Liver (tissue), 9 donors: ENCODE measurements around the gene KDM5B. TPM values are rescaled to one million over a fixed set of nuclear protein-coding genes. Genes with fewer than 3 reads are reported as not detected.

Source experiments
- DNase-seq: peaks from one replicate; pipeline ENCODE4 v3.0.0-alpha.2; 2017; ENCODE audit warnings: low spot score
- H3K27ac ChIP-seq, 2 donors: one replicate each; pipeline ENCODE4 v1.7.0; 2013; ENCODE audit warnings: inconsistent platforms in 2 of 2, low read length in 2 of 2, control low read depth in 1 of 2, low read depth in 1 of 2, mild to moderate bottlenecking in 1 of 2
- H3K27me3 ChIP-seq, 4 donors: one replicate each; pipeline versions ENCODE4 v1.6.1 to v1.7.0; 2013; ENCODE audit warnings: low read length in 3 of 4, inconsistent platforms in 1 of 4, mild to moderate bottlenecking in 1 of 4, moderate library complexity in 1 of 4; ENCODE audit not compliant: control insufficient read depth in 4 of 4, insufficient read depth in 4 of 4
- H3K36me3 ChIP-seq, 4 donors: one replicate each; pipeline versions ENCODE4 v1.6.1 to v1.7.0; 2013; ENCODE audit warnings: low read length in 3 of 4, mild to moderate bottlenecking in 3 of 4, low read depth in 1 of 4, moderate library complexity in 1 of 4; ENCODE audit not compliant: control insufficient read depth in 4 of 4, insufficient read depth in 3 of 4
- H3K4me1 ChIP-seq, 4 donors: one replicate each; pipeline versions ENCODE4 v1.6.1 to v1.7.0; 2013; ENCODE audit warnings: low read length in 3 of 4, mild to moderate bottlenecking in 3 of 4, moderate library complexity in 1 of 4; ENCODE audit not compliant: control insufficient read depth in 4 of 4, insufficient read depth in 4 of 4
- H3K4me3 ChIP-seq, 3 donors: one replicate each; pipeline versions ENCODE4 v1.6.1 to v1.7.0; 2013; ENCODE audit warnings: low read length in 3 of 3, control low read depth in 1 of 3, low read depth in 1 of 3, mild to moderate bottlenecking in 1 of 3
- H3K9ac ChIP-seq, 2 donors: one replicate each; pipeline ENCODE4 v1.7.0; 2013; ENCODE audit warnings: low read length in 2 of 2, mild to moderate bottlenecking in 2 of 2, moderate library complexity in 2 of 2, control low read depth in 1 of 2, low read depth in 1 of 2
- H3K9me3 ChIP-seq, 4 donors: one replicate each; pipeline versions ENCODE4 v1.6.1 to v1.7.0; 2013; ENCODE audit warnings: low read length in 3 of 4; ENCODE audit not compliant: control insufficient read depth in 4 of 4
- FOXA1 ChIP-seq: IDR thresholded peaks from 2 replicates; pipeline ENCODE4 v1.6.1; 2016; ENCODE audit warnings: antibody characterized with exemption
- FOXA2 ChIP-seq: IDR thresholded peaks from 2 replicates; pipeline ENCODE4 v1.6.1; 2016; ENCODE audit warnings: antibody characterized with exemption
- GABPA ChIP-seq, 2 donors: IDR thresholded peaks in 1 of 2; conservative IDR thresholded peaks in 1 of 2; 2 replicates each; pipeline ENCODE4 v1.6.1; 2016; ENCODE audit warnings: antibody characterized with exemption in 2 of 2, mild to moderate bottlenecking in 1 of 2, moderate library complexity in 1 of 2
- HNF4A ChIP-seq, 2 donors: conservative IDR thresholded peaks; 2 replicates each; pipeline ENCODE4 v1.6.1; 2016; ENCODE audit warnings: antibody characterized with exemption in 2 of 2, mild to moderate bottlenecking in 2 of 2
- MAX ChIP-seq: IDR thresholded peaks from 2 replicates; pipeline ENCODE4 v1.6.1; 2016; ENCODE audit warnings: antibody characterized with exemption
- NR2F2 ChIP-seq: IDR thresholded peaks from 2 replicates; pipeline ENCODE4 v1.6.1; 2016; ENCODE audit warnings: antibody characterized with exemption
- RXRA ChIP-seq, 2 donors: IDR thresholded peaks; 2 replicates each; pipeline ENCODE4 v1.6.1; 2017 to 2018; ENCODE audit warnings: antibody characterized with exemption in 2 of 2, mild to moderate bottlenecking in 1 of 2
- YY1 ChIP-seq: IDR thresholded peaks from 2 replicates; pipeline ENCODE4 v1.6.1; 2016; ENCODE audit warnings: antibody characterized with exemption, mild to moderate bottlenecking
- WGBS: extraction: QIAGEN DNeasy Blood & Tissue Kit; methylation state at CpG from one replicate; pipeline ENCODE4 v1.1.7; 2013; 5-methylcytosine and 5-hydroxymethylcytosine counted together
- polyA plus RNA-seq, 2 donors: library from polyadenylated mRNA; stranded (reverse) in 1 of 2; unstranded in 1 of 2; fragments of 200-250 nt in 1 of 2; fragments of >200 nt in 1 of 2; fragmentation: Nextera tagmentation in 1 of 2; extraction: Ambion mirVana in 1 of 2; gene quantifications; one replicate each; pipeline versions ENCODE4 v1.2.1 to v1.2.3, GENCODE V29; 2013 to 2015
- total RNA-seq, 2 donors: library from RNA; depleted of rRNA; stranded (reverse); fragments of >200 nt; gene quantifications; one replicate each; pipeline ENCODE4 v1.2.3, GENCODE V29; 2014
- TF ChIP-seq, protein P1 (sequence below): IDR thresholded peaks from 2 replicates; pipeline ENCODE4 v1.6.1; 2016; ENCODE audit warnings: antibody characterized with exemption, mild to moderate bottlenecking
- TF ChIP-seq, protein P2 (sequence below): IDR thresholded peaks from 2 replicates; pipeline ENCODE4 v1.6.1; 2016; ENCODE audit warnings: antibody characterized with exemption
- TF ChIP-seq, protein P3 (sequence below): fragments of 150-350 bp; IDR thresholded peaks from 2 replicates; pipeline ENCODE4 v1.5.1; 2017; ENCODE audit warnings: improper control_type of control experiment, low read depth, low read length; ENCODE audit not compliant: missing input control
- TF ChIP-seq, protein P4 (sequence below): IDR thresholded peaks from 2 replicates; pipeline ENCODE4 v1.6.1; 2016; ENCODE audit warnings: antibody characterized with exemption
- donor health status: healthy.
- donor health status: healthy.
- donor health status: healthy.
- donor health status: healthy.
- donor health status: healthy.

The KDM5B gene
- total and polyA plus RNA-seq, 4 donors, result 3.4 to 33.7 (median 14.8) TPM

- TF ChIP-seq, protein P1, sequence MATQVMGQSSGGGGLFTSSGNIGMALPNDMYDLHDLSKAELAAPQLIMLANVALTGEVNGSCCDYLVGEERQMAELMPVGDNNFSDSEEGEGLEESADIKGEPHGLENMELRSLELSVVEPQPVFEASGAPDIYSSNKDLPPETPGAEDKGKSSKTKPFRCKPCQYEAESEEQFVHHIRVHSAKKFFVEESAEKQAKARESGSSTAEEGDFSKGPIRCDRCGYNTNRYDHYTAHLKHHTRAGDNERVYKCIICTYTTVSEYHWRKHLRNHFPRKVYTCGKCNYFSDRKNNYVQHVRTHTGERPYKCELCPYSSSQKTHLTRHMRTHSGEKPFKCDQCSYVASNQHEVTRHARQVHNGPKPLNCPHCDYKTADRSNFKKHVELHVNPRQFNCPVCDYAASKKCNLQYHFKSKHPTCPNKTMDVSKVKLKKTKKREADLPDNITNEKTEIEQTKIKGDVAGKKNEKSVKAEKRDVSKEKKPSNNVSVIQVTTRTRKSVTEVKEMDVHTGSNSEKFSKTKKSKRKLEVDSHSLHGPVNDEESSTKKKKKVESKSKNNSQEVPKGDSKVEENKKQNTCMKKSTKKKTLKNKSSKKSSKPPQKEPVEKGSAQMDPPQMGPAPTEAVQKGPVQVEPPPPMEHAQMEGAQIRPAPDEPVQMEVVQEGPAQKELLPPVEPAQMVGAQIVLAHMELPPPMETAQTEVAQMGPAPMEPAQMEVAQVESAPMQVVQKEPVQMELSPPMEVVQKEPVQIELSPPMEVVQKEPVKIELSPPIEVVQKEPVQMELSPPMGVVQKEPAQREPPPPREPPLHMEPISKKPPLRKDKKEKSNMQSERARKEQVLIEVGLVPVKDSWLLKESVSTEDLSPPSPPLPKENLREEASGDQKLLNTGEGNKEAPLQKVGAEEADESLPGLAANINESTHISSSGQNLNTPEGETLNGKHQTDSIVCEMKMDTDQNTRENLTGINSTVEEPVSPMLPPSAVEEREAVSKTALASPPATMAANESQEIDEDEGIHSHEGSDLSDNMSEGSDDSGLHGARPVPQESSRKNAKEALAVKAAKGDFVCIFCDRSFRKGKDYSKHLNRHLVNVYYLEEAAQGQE, result no peak
- TF ChIP-seq, protein P2, sequence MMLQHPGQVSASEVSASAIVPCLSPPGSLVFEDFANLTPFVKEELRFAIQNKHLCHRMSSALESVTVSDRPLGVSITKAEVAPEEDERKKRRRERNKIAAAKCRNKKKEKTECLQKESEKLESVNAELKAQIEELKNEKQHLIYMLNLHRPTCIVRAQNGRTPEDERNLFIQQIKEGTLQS, result no peak
- no peak for TF ChIP-seq RXRA (IDR thresholded peaks at IDR 0.05)
- TF ChIP-seq MAX, result no peak
- TF ChIP-seq, protein P3, sequence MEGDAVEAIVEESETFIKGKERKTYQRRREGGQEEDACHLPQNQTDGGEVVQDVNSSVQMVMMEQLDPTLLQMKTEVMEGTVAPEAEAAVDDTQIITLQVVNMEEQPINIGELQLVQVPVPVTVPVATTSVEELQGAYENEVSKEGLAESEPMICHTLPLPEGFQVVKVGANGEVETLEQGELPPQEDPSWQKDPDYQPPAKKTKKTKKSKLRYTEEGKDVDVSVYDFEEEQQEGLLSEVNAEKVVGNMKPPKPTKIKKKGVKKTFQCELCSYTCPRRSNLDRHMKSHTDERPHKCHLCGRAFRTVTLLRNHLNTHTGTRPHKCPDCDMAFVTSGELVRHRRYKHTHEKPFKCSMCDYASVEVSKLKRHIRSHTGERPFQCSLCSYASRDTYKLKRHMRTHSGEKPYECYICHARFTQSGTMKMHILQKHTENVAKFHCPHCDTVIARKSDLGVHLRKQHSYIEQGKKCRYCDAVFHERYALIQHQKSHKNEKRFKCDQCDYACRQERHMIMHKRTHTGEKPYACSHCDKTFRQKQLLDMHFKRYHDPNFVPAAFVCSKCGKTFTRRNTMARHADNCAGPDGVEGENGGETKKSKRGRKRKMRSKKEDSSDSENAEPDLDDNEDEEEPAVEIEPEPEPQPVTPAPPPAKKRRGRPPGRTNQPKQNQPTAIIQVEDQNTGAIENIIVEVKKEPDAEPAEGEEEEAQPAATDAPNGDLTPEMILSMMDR, result no peak
These were observed 96.1 kb downstream of the KDM5B start (continued) for GRCh38 chr1:202711949-202712635.

DNA sequence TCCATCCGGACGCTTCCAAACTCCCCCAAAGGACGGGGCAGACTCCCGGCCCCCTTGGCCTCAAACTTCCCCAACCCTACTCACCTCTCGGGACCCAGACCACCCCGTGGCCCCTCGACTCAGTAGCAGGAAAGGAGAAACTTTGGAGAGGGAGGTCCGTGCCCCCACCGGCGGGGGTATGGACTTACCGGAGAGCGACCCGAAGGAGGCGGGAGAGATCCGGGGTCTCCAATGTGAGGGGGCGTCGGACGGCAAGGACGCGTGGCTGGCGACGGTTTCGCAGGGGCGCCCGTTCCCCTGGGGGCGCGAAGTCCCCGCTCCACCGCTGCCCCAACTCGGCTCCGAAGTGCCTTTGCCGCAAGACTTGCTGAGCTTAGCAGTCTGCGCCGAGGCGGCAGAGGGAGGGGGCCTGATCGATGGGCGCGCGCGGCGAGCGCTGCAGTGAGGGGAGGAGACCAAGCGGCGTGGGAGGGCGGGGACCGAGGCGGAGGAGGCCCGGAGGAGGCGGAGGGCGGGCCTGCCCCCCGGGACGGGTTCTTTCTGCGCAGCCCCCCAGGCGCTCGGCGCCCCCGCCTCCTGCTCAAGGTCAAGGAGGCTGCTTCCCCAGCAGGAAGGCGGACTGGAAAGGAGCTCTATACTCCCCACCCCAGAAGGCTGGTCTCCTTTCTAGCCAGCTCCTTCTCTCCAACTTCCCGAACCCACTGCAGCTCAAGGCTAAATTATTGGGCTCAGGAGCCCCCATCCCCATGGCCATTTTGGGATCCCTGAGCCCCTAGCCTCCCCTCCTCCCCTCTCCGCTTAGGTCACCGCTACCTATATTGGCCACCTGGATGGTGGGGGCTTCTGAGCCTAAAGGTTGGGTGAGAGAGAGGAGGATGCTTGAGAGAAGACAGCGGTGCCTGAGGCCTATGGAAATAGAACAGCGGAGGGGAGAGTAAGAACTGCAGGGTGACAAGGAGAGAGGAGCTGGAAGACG is 97.9 kb downstream of the KDM5B start, which contains the start of gene SYT2:
SYT2 (minus strand) TSS at position 385 of the 976 bp plus-strand sequence. CDS start 104,682 bp downstream, outside the sequence.
- Histone ChIP-seq H3K36me3 (no peaks in the 10 kb centered on the region), H3K4me3 (peak within 1 kb of the TSS in 2 of 3 donors; percentile 20 to 31), H3K27me3 (peaks cover 0 to 3% (median 0%) of the 10 kb centered on the region in 4 donors), H3K9ac (no peak within 1 kb of the TSS), H3K4me1 (peaks cover 6 to 13% (median 10%) of the 10 kb centered on the region in 4 donors), H3K27ac (no peak within 1 kb of the TSS), H3K9me3 (no peaks in the 10 kb centered on the region)
- 7% methylated on average over 64 of the region's 64 CpGs for WGBS
- peak; percentile 44 for DNase-seq
- no peak for TF ChIP-seq HNF4A (conservative IDR thresholded peaks at IDR 0.05)
- TF ChIP-seq YY1, result no peak
- TF ChIP-seq FOXA1, result no peak
- TF ChIP-seq GABPA (IDR thresholded peaks at IDR 0.05 in 1 of 2, conservative IDR thresholded peaks at IDR 0.05 in 1 of 2), result no peak
- TF ChIP-seq MAX, result no peak
- TF ChIP-seq, protein P2, result no peak
- TF ChIP-seq, protein P1, result no peak
- TF ChIP-seq RXRA (IDR thresholded peaks at IDR 0.05), result no peak
- TF ChIP-seq NR2F2, result no peak
- TF ChIP-seq, protein P4, sequence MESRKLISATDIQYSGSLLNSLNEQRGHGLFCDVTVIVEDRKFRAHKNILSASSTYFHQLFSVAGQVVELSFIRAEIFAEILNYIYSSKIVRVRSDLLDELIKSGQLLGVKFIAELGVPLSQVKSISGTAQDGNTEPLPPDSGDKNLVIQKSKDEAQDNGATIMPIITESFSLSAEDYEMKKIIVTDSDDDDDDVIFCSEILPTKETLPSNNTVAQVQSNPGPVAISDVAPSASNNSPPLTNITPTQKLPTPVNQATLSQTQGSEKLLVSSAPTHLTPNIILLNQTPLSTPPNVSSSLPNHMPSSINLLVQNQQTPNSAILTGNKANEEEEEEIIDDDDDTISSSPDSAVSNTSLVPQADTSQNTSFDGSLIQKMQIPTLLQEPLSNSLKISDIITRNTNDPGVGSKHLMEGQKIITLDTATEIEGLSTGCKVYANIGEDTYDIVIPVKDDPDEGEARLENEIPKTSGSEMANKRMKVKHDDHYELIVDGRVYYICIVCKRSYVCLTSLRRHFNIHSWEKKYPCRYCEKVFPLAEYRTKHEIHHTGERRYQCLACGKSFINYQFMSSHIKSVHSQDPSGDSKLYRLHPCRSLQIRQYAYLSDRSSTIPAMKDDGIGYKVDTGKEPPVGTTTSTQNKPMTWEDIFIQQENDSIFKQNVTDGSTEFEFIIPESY, result no peak
- no peak for TF ChIP-seq FOXA2
